ENCODE measurements around the gene OR2L13. TPM values are rescaled to one million over a fixed set of nuclear protein-coding genes. Genes with fewer than 3 reads are reported as not detected.
"Not testable (repeated sequence)": the region's sequence is repeated elsewhere in the genome, so short reads cannot be mapped to it uniquely, and the experiment has no call there.

Gene OR2L13, protein sequence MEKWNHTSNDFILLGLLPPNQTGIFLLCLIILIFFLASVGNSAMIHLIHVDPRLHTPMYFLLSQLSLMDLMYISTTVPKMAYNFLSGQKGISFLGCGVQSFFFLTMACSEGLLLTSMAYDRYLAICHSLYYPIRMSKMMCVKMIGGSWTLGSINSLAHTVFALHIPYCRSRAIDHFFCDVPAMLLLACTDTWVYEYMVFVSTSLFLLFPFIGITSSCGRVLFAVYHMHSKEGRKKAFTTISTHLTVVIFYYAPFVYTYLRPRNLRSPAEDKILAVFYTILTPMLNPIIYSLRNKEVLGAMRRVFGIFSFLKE
- total RNA-seq = not detected in 2 replicates

GRCh38 chr1:248094884-248095283 lies at the start of gene OR2L13:
Gene OR2L13, plus strand, starts transcription at chr1:248095184. Its CDS starts 4,192 bp downstream, at chr1:248099376.
- no peak for DNase-seq (ENCODE audit: extremely low read depth, low read depth, low spot score)

DNA sequence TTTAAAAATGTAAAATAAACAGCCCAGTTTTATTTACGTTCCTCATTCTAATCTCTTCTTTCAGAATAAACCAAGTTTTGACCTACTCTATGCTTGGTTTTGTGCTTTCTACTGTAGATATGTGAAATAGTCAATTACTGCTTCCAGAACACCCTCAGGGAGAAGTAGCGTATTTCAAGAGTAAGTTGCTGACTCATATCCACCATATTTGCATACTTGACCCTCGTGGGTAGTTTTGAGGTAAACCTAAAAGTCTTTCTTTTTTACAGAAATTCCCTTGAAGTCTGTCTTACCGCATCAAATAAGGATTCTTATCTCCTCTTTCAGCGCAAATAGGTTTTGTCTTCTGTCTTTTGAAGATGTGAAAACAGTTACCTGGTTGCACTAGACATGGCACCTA lies 49.8 kb upstream of the OR2L13 start:
- DNase-seq (ENCODE audit: extremely low read depth, low read depth, low spot score) = no peak

DNA sequence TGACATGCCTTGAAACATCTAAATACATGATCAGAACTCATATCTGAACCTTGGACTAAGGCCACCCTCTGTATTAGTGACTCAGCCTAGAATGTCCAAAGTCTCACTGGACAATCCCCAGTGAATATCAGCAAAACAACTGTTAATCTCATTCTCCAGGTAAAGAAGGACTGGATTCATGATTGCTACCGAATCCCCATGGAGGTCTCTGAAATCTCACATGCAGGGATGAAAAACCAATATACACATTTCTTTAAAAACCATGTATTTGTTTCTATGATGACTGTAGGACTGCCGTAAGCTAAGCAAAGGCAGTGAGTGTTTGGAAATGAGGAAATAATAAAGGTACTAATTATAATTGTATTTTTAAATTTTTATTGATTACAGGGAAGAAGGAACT lies 48.4 kb upstream of the OR2L13 start, which contains the start of gene OR2L3:
Gene OR2L3, plus strand, starts transcription at position 301 of the 400 bp plus-strand sequence. CDS start 13,846 bp downstream, outside the sequence.
- no peak for DNase-seq (ENCODE audit: extremely low read depth, low read depth, low spot score)

GRCh38 chr1:248047008-248047407 lies 48.0 kb upstream of the OR2L13 start:
- DNase-seq (ENCODE audit: extremely low read depth, low read depth, low spot score) = no peak

- DNase-seq (ENCODE audit: extremely low read depth, low read depth, low spot score) = no peak
These were observed 40.3 kb upstream of the OR2L13 start for GRCh38 chr1:248054671-248055070.

DNA sequence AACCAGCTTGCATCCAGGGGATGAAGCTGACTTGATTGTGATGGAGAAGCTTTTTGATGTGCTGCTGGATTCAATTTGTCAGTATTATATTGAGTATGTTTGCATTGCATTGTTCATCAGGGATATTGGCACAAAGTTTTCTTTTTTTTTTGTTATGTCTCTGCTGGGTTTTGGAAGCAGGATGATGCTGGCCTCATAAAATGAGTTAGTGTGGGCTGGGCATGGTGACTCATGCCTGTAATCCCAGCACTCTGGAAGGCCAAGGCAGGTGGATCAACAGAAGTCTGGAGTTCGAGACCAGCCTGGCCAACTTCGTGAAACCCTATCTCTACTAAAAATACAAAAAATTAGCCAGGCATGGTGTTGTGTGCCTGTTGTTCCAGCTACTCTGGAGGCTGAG lies 39.7 kb upstream of the OR2L13 start:
- no peak for DNase-seq (ENCODE audit: extremely low read depth, low read depth, low spot score)

DNA sequence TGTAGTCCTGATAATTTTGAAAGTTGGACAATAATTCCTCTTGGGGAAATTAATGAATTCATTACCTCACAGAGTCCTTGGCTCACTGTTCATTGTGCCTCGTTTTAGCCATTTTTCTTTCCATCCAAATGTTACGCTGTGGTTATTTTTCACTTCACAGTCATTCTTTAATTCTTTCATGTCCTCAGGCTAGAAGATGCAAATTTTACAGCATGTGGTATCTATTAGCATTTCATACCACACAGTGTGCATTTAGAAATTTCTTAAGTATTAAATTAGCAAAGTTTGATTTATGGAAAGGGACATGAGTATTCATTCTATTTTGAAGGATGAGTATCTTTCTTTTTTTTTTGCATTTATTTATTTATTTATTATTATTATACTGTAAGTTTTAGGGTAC lies 29.9 kb upstream of the OR2L13 start:
- DNase-seq (ENCODE audit: extremely low read depth, low read depth, low spot score) = no peak

DNA sequence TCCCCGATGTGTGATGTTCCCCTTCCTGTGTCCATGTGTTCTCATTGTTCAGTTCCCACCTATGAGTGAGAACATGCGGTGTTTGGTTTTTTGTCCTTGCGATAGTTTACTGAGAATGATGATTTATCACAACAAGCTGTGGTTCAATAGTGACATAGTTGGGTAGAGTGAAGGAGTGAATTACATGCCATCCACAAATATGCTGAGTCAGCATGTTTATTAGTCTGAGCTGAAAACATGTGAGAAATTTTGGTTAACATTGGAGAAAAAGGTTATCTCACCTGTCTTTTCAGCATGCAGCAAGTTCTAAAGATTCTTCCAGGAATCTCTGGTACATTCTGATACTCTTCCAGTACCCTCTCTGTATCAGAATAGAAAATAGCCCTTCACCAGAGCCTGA lies 29.4 kb upstream of the OR2L13 start:
- no peak for DNase-seq (ENCODE audit: extremely low read depth, low read depth, low spot score)

GRCh38 chr1:248083864-248084263 lies 11.1 kb upstream of the OR2L13 start:
- DNase-seq (ENCODE audit: extremely low read depth, low read depth, low spot score) = not testable (repeated sequence)

DNA sequence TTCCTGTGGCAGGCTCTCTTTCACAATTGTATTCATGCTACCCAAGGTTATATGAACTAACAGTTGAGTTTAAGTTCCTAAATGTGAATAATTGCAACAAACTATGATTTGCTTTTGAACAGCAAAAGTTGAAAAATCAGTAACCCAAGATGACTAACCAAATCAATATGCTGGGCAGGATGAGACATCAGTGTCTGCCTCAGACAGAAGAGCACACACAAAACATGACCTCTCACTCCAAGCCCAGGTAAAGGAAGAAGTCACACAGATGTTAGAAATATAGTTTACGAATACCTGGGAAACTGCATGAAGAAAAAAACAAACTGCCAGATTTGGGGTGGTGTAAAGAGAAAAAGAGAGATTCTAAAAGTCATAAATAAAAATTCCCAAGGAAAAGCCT lies 3.5 kb downstream of the OR2L13 start:
- no peak for DNase-seq (ENCODE audit: extremely low read depth, low read depth, low spot score)

DNA sequence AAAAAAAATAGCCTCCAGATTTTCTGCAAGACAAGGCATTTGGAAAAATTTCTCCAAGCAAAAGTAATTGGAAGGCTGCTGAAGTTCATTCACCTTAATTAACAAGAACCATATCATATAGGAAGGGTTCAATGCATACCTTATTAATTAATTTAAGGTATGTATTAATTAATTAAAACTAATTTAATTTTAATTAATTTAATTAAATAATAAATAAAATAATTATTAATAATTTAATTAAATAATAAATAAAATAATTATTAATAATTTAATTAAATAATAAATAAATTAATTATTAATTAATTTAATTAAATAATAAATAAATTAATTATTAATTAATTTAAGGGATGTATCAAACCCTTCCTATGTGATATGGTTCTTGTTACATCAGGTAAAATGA lies 7.9 kb downstream of the OR2L13 start:
- no peak for DNase-seq (ENCODE audit: extremely low read depth, low read depth, low spot score)

DNA sequence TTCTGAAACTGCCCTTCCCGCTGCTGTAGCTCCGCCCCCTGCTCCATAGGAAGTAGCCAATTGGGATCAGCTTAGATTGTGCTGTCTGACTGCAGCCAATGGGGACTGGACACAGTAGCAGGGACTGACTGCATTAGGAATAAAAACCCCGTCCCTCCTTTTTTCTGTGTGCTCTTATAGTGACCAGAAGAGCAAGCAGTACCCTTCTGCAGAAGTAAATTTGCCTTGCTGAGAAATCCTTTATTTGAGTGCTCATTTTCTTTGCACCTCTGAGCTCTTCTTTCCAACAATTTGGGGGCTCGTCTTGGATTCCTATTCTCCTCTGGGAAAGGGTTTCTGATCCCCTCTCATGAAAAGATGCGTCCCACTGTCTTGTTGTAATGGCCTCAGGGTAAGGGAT lies 16.2 kb downstream of the OR2L13 start:
- DNase-seq (ENCODE audit: extremely low read depth, low read depth, low spot score) = no peak

- DNase-seq (ENCODE audit: extremely low read depth, low read depth, low spot score) = no peak
These were observed 19.9 kb downstream of the OR2L13 start for GRCh38 chr1:248114890-248115289.

- DNase-seq (ENCODE audit: extremely low read depth, low read depth, low spot score) = no peak
These were observed 32.7 kb downstream of the OR2L13 start for GRCh38 chr1:248127653-248128052.

DNA sequence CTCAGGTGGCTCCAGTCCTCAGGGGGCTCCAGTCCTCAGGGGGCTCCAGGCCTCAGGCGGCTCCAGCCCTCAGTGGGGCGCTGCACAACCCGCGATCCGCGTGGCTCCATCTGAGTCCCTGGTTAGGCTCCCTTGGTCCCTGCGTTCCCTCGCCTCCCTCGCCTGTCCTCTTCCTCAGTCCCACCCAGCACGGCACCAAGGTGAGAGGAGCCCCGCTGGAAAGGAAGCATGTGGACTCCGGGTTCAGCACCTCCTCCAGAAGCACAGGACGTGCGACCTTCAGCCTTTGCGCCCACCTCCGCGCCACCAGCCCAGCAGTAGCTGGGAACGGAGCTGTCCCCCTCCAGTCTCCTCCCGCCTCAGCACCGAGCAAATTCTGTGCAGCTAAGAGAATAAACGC lies 41.8 kb downstream of the OR2L13 start:
- DNase-seq (ENCODE audit: extremely low read depth, low read depth, low spot score) = no peak

DNA sequence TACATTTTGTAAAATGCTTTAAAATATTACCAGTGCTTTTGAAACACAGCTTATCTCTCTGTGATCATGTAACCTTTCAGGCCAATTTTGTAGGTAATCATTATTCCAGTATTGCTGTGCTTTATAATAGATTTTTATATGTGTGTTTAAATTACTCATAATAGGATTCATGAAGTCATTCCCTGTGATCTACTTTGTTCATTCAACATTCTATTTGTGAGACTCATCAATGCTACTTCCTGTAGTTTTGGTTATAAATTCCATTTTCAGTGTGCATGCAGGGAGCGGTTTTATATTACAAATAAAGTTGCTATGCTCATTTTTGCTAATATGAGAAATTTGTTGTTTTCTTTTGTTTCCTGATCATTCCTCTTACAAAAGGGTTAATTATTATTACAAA lies 45.9 kb downstream of the OR2L13 start:
- no peak for DNase-seq (ENCODE audit: extremely low read depth, low read depth, low spot score)

GRCh38 chr1:248143311-248143710 lies 48.3 kb downstream of the OR2L13 start:
- DNase-seq (ENCODE audit: extremely low read depth, low read depth, low spot score) = no peak

DNA sequence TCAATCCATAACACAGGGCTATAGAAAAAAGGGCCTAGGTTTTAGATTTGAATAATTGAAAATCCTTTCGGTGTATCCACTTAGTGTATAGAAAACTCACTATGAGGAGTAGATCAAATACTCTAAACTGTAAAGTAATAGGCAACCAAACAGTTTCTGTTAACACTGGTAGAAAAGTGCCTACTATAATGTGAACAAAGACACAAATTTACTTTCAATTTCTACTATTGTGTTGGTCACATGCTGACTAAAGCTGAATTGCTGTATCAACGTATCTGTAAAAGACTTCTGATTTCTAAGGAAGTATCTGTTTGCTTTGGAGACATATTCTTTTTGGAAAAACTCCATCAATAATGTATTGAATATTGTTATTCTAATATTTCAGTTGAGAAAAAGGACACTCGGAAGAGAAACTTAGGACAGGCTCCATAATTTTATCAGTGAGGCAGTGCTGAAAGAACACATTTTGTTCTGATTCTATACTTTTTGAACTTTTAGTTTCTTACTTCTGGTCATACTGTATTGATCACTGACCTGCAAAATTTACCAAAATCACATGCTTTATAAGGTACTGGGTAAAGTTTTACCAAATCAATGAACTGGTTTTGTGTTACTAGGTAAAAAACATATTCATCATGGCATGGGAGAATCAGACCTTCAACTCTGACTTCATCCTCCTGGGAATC lies 49.7 kb downstream of the OR2L13 start, which contains the start of gene OR2M5:
Gene OR2M5, plus strand, starts transcription at position 636 of the 686 bp plus-strand sequence. Its CDS starts 0 bp downstream, at position 636.
- DNase-seq (ENCODE audit: extremely low read depth, low read depth, low spot score) = no peak
